HCT116 (cell line): ENCODE data around the gene ARVCF. TPM values are rescaled to one million over a fixed set of nuclear protein-coding genes. Genes with fewer than 3 reads are reported as not detected.

Experiments used
- ATAC-seq: fragments of 200-7000 bp; cut with Tn5 transposase; 2 replicates; pipeline ENCODE4 v1.9.1; 2020; ENCODE audit warnings: mild to moderate bottlenecking, moderate library complexity
- BruUV-seq: library from RNA; stranded (reverse); fragments of 400-500 nt; replicated peaks from 2 replicates; lab custom pipeline; 2021; lab: Mats Ljungman, UMichigan
- CTCF ChIA-PET: fragments of 300-600 bp; sonication (Branson Sonifier 250); formaldehyde crosslinking; loops from one replicate; lab custom pipeline; 2021; ENCODE audit warnings: antibody characterized with exemption; lab: Charles Lee
- POLR2A ChIA-PET: fragments of 300-600, 350-600 bp; sonication (Branson Sonifier 250); formaldehyde crosslinking; loops from one replicate; lab custom pipeline; 2021; ENCODE audit warnings: antibody characterized with exemption; lab: Charles Lee
- RAD21 ChIA-PET, 2 experiments: fragments of 300-600 bp; sonication (Branson Sonifier 250); formaldehyde crosslinking; loops; one replicate each; lab custom pipeline; 2023; ENCODE audit warnings: low total read pairs in 2 of 2; ENCODE audit not compliant: uncharacterized antibody in 2 of 2, unreplicated experiment in 2 of 2, low non-redundant PET in 1 of 2; lab: Charles Lee
- DNase-seq: peaks from one replicate; pipeline ENCODE4 v3.0.0-alpha.2; 2010; ENCODE audit warnings: low read depth, low spot score
- H2AFZ ChIP-seq: fragments of 200-600 bp; shearing (Covaris generic), sonication (generic); 2 replicates; pipeline ENCODE4 v1.6.1; 2017; ENCODE audit warnings: low read depth, mixed run types, mixed read lengths, antibody characterized with exemption, low read length; ENCODE audit not compliant: poor library complexity, severe bottlenecking
- H3K27ac ChIP-seq: 2 replicates; pipeline ENCODE4 v1.5.1; 2012; ENCODE audit warnings: low read depth, low read length
- H3K27me3 ChIP-seq: fragments of 200-600 bp; sonication (generic); 2 replicates; pipeline ENCODE4 v1.6.1; 2016; ENCODE audit warnings: mixed run types, low read length, mixed read lengths; ENCODE audit not compliant: insufficient read depth
- H3K36me3 ChIP-seq, 2 experiments: fragments of 200-500 bp in 1 of 2; fragments of 200-600 bp in 1 of 2; sonication (Bioruptor generic) in 1 of 2; sonication (generic) in 1 of 2; 2 replicates each; pipeline versions ENCODE4 v1.5.1 to v1.6.1; 2014 to 2016; ENCODE audit warnings: low read length in 2 of 2, inconsistent platforms in 1 of 2, mixed read lengths in 1 of 2, mixed run types in 1 of 2; ENCODE audit not compliant: insufficient read depth in 2 of 2, control insufficient read depth in 1 of 2
- H3K4me1 ChIP-seq, 2 experiments: fragments of 200-600 bp in 1 of 2; sonication (generic) in 1 of 2; 2 replicates each; pipeline versions ENCODE4 v1.5.1 to v1.6.1; 2012 to 2017; ENCODE audit warnings: low read length in 2 of 2, inconsistent platforms in 1 of 2, mild to moderate bottlenecking in 1 of 2, mixed read lengths in 1 of 2, mixed run types in 1 of 2, moderate library complexity in 1 of 2; ENCODE audit not compliant: insufficient read depth in 2 of 2, control insufficient read depth in 1 of 2
- H3K4me2 ChIP-seq: fragments of 200-600 bp; sonication (generic); 2 replicates; pipeline ENCODE4 v1.6.1; 2017; ENCODE audit warnings: mixed run types, low read length, mixed read lengths
- H3K4me3 ChIP-seq, 2 experiments: fragments of 200-600 bp in 1 of 2; sonication (generic) in 1 of 2; replicated peaks in 1 of 2; 2 replicates each; pipeline ENCODE4 v1.5.1; 2011 to 2016; ENCODE audit warnings: low read length in 2 of 2, control low read depth in 1 of 2, low read depth in 1 of 2, mild to moderate bottlenecking in 1 of 2, mixed read lengths in 1 of 2, mixed run types in 1 of 2
- H3K79me2 ChIP-seq: fragments of 200-600 bp; sonication (generic); 2 replicates; pipeline ENCODE4 v1.6.1; 2017; ENCODE audit warnings: mild to moderate bottlenecking, mixed run types, low read length, moderate library complexity, mixed read lengths; ENCODE audit not compliant: insufficient read depth
- H3K9ac ChIP-seq: fragments of 200-600 bp; sonication (generic); 2 replicates; pipeline ENCODE4 v1.6.1; 2016; ENCODE audit warnings: low read length, mixed read lengths
- H3K9me2 ChIP-seq: fragments of 200-600 bp; sonication (generic), shearing (Covaris generic); 2 replicates; pipeline ENCODE4 v1.6.1; 2017; ENCODE audit warnings: mixed run types, mild to moderate bottlenecking, moderate library complexity; ENCODE audit not compliant: insufficient read depth
- H3K9me3 ChIP-seq, 2 experiments: fragments of 200-500 bp in 1 of 2; fragments of 200-600 bp in 1 of 2; sonication (Bioruptor generic) in 1 of 2; sonication (generic) in 1 of 2; 2 replicates each; pipeline ENCODE4 v1.6.1; 2014 to 2017; ENCODE audit warnings: low read length in 2 of 2, mixed read lengths in 2 of 2, inconsistent platforms in 1 of 2, low read depth in 1 of 2, mild to moderate bottlenecking in 1 of 2, mixed run types in 1 of 2, moderate library complexity in 1 of 2; ENCODE audit not compliant: control insufficient read depth in 1 of 2, insufficient read depth in 1 of 2
- H4K20me1 ChIP-seq: fragments of 200-600 bp; sonication (generic), shearing (Covaris generic); 2 replicates; pipeline ENCODE4 v1.6.1; 2017; ENCODE audit warnings: mixed run types, mild to moderate bottlenecking, moderate library complexity; ENCODE audit not compliant: insufficient read depth
- CTCF ChIP-seq, 3 experiments: fragments of 200-600 bp in 1 of 3; sonication (generic) in 1 of 3; IDR thresholded peaks in 2 of 3; conservative IDR thresholded peaks in 1 of 3; 2 replicates each; pipeline ENCODE4 v1.5.1; 2012 to 2017; ENCODE audit warnings: low read depth in 2 of 3, low read length in 2 of 3, antibody characterized with exemption in 1 of 3, borderline replicate concordance in 1 of 3, control low read depth in 1 of 3, mild to moderate bottlenecking in 1 of 3, mixed read lengths in 1 of 3, mixed run types in 1 of 3, moderate library complexity in 1 of 3; ENCODE audit not compliant: insufficient read depth in 1 of 3
- EGR1 ChIP-seq: IDR thresholded peaks from 2 replicates; pipeline ENCODE4 v1.6.1; 2012; ENCODE audit warnings: low read depth
- ELF1 ChIP-seq: IDR thresholded peaks from 2 replicates; pipeline ENCODE4 v1.6.1; 2012; ENCODE audit warnings: low read depth, borderline replicate concordance
- EZH2phosphoT487 ChIP-seq: fragments of 200-600 bp; IDR thresholded peaks from 2 replicates; pipeline ENCODE4 v1.6.1; 2018; ENCODE audit warnings: antibody characterized with exemption, borderline replicate concordance
- RAD21 ChIP-seq: IDR thresholded peaks from 2 replicates; pipeline ENCODE4 v1.6.1; 2012; ENCODE audit warnings: low read depth, mild to moderate bottlenecking
- SIN3A ChIP-seq: IDR thresholded peaks from 2 replicates; pipeline ENCODE4 v1.6.1; 2012; ENCODE audit warnings: low read depth
- ZBTB33 ChIP-seq: IDR thresholded peaks from 2 replicates; pipeline ENCODE4 v1.6.1; 2011; ENCODE audit warnings: mild to moderate bottlenecking, low read length, moderate library complexity; ENCODE audit not compliant: insufficient replicate concordance; ENCODE audit errors: extremely low read depth
- ZFX ChIP-seq: fragments of 450-650 bp; IDR thresholded peaks from 2 replicates; pipeline ENCODE4 v1.6.1; 2017
- ZNF274 ChIP-seq: fragments of 200-500 bp; sonication (Bioruptor generic); IDR thresholded peaks from 2 replicates; pipeline ENCODE4 v1.6.1; 2014; ENCODE audit warnings: mild to moderate bottlenecking, low read depth, low read length, inconsistent platforms
- intact Hi-C: fragments of 100-400 bp; cut with micrococcal nuclease; formaldehyde crosslinking; loops from 2 replicates; pipeline ENCODE4 v1.10.0; 2022
- total RNA-seq: library from RNA; stranded (reverse); gene quantifications from one replicate; pipeline ENCODE4 v1.2.1, GENCODE V29; 2021; ENCODE audit not compliant: unreplicated experiment

ARVCF gene
- total RNA-seq, 1 experiment from 2014 or later, result 42.8 TPM

- DNase-seq (no peak), ATAC-seq (no peak)
- Histone ChIP-seq H3K4me2 (no peak overlapping the region), H3K9me3 (no peaks in the 10 kb centered on the region), H3K27me3 (no peaks in the 10 kb centered on the region), H3K79me2 (peaks cover 6% of the 10 kb centered on the region; the same call in 1 of the 2 replicates), H3K9me2 (no peaks in the 10 kb centered on the region), H3K4me3 (no peak overlapping the region), H3K27ac (no peak overlapping the region), H4K20me1 (no peaks in the 10 kb centered on the region), H3K9ac (no peak overlapping the region), H3K36me3 (no peaks in the 10 kb centered on the region), H2AFZ (no peak overlapping the region), H3K4me1 (peaks cover 2 to 14% of the 10 kb centered on the region in 2 experiments; a peak in 3 of 4 replicates)
- ChIA-PET RAD21 (no interaction called here), CTCF (no interaction called here), POLR2A (no interaction called here)
- TF ChIP-seq EGR1, result no peak
- no peak for TF ChIP-seq EZH2phosphoT487
- TF ChIP-seq ZNF274, result no peak
- TF ChIP-seq SIN3A, result no peak
- no peak for TF ChIP-seq ELF1
- TF ChIP-seq ZFX, result no peak
- intact Hi-C loops, result loop anchor here (1.0 kb wide), 1 partner anchor 59 kb away; no protein-coding TSS in a partner anchor
- BruUV-seq, result no TSS peak
These were observed 12.4 kb upstream of the ARVCF start for GRCh38 chr22:20028855-20029549.

- ChIA-PET RAD21 (no interaction called here), CTCF (interaction anchor here (0.6 kb wide), 1 partner anchor 72 kb away, joined by 3 read pairs; no protein-coding TSS in a partner anchor), POLR2A (no interaction called here)
- no peak overlapping the region for H2AFZ ChIP-seq
- H3K27ac ChIP-seq, result no peak overlapping the region
- ATAC-seq (peak; percentile 73), DNase-seq (no peak)
- H3K4me1 ChIP-seq, result peaks cover 2 to 14% of the 10 kb centered on the region in 2 experiments; a peak in 3 of 4 replicates
- peaks cover 8% of the 10 kb centered on the region; the same call in 1 of the 2 replicates for H3K79me2 ChIP-seq
- intact Hi-C loops, result loop anchor here (1.0 kb wide), 1 partner anchor 58 kb away; no protein-coding TSS in a partner anchor
- BruUV-seq, result no TSS peak
- H4K20me1 ChIP-seq, result no peaks in the 10 kb centered on the region
- H3K36me3 ChIP-seq, result no peaks in the 10 kb centered on the region
- no peak overlapping the region for H3K9ac ChIP-seq
- no peak overlapping the region for H3K4me3 ChIP-seq
- H3K4me2 ChIP-seq, result no peak overlapping the region
- no peaks in the 10 kb centered on the region for H3K9me3 ChIP-seq
- H3K27me3 ChIP-seq, result no peaks in the 10 kb centered on the region
- no peaks in the 10 kb centered on the region for H3K9me2 ChIP-seq
- TF ChIP-seq ZBTB33, result no peak
- TF ChIP-seq CTCF (IDR thresholded peaks at IDR 0.05 in 2 of 3, conservative IDR thresholded peaks at IDR 0.05 in 1 of 3; ENCODE audit: borderline replicate concordance in 1 of 3, insufficient read depth in 1 of 3, low read depth in 2 of 3, low read length in 2 of 3), result peak; percentile 19 to 56 (median 51); a peak in 4 of 6 replicates
- TF ChIP-seq RAD21, result peak; percentile 59
These were observed 11.6 kb upstream of the ARVCF start for GRCh38 chr22:20027966-20028854.
